Endodermal cell (in vitro differentiated cells): Measurements from ENCODE around the gene DUSP2. TPM values are rescaled to one million over a fixed set of nuclear protein-coding genes. Genes with fewer than 3 reads are reported as not detected.

Source experiments
- DNase-seq: peaks from one replicate; pipeline ENCODE4 v3.0.0-alpha.2; 2017
- H3K27ac ChIP-seq: 2 replicates; pipeline ENCODE4 v1.5.1; 2013; ENCODE audit warnings: mild to moderate bottlenecking, low read depth, low read length, moderate library complexity
- H3K27me3 ChIP-seq: 2 replicates; pipeline ENCODE4 v1.6.1; 2013; ENCODE audit warnings: mild to moderate bottlenecking, low read length, moderate library complexity; ENCODE audit not compliant: insufficient read depth, control insufficient read depth, poor library complexity, severe bottlenecking
- H3K36me3 ChIP-seq: 2 replicates; pipeline ENCODE4 v1.7.0; 2013; ENCODE audit warnings: mild to moderate bottlenecking, low read length, moderate library complexity; ENCODE audit not compliant: control insufficient read depth, insufficient read depth
- H3K4me1 ChIP-seq: one replicate; pipeline ENCODE4 v1.7.0; 2013; ENCODE audit warnings: low read length; ENCODE audit not compliant: control insufficient read depth, insufficient read depth
- H3K4me3 ChIP-seq: 2 replicates; pipeline ENCODE4 v1.5.1; 2013; ENCODE audit warnings: mild to moderate bottlenecking, low read length, moderate library complexity
- H3K9ac ChIP-seq: 2 replicates; pipeline ENCODE4 v1.6.1; 2013; ENCODE audit warnings: mild to moderate bottlenecking, low read length, moderate library complexity; ENCODE audit not compliant: poor library complexity, severe bottlenecking; ENCODE audit errors: extremely low read depth
- H3K9me3 ChIP-seq: 2 replicates; pipeline ENCODE4 v1.6.1; 2013; ENCODE audit warnings: mild to moderate bottlenecking, low read length, moderate library complexity; ENCODE audit not compliant: control insufficient read depth
- H3K27ac Mint-ChIP-seq: 2 replicates; pipeline ENCODE4 v1.8.0; 2020; ENCODE audit warnings: mixed read lengths
- H3K27me3 Mint-ChIP-seq: 2 replicates; pipeline ENCODE4 v1.8.0; 2021; ENCODE audit warnings: mild to moderate bottlenecking, mixed read lengths; ENCODE audit not compliant: insufficient read depth
- H3K36me3 Mint-ChIP-seq: 2 replicates; pipeline ENCODE4 v1.8.0; 2020; ENCODE audit warnings: low read depth, mixed read lengths
- H3K4me1 Mint-ChIP-seq: 2 replicates; pipeline ENCODE4 v1.8.0; 2020; ENCODE audit warnings: mixed read lengths
- H3K4me3 Mint-ChIP-seq: 2 replicates; pipeline ENCODE4 v1.8.0; 2020; ENCODE audit warnings: mild to moderate bottlenecking, moderate library complexity, mixed read lengths
- H3K9me3 Mint-ChIP-seq: 2 replicates; pipeline ENCODE4 v1.8.0; 2020; ENCODE audit warnings: mild to moderate bottlenecking, mixed read lengths
- CTCF ChIP-seq: fragments of 200-600 bp; sonication (generic); conservative IDR thresholded peaks from 2 replicates; pipeline ENCODE4 v1.5.0; 2021; ENCODE audit warnings: antibody characterized with exemption, mild to moderate bottlenecking
- WGBS, 2 experiments: methylation state at CpG; one replicate each; pipeline versions ENCODE4 v1.1.5 to v1.1.7; 2013; ENCODE audit warnings: missing lambda C conversion rate in 2 of 2, mixed read lengths in 1 of 2; ENCODE audit not compliant: insufficient coverage in 1 of 2, insufficient read length in 1 of 2; 5-methylcytosine and 5-hydroxymethylcytosine counted together
- total RNA-seq, 2 donors: library from RNA; stranded (reverse); fragmentation: NEBNext Ultra II Directional in 1 of 2; extraction: Animal tissue kit (Norgen Biotek cat#: 25700) in 1 of 2; gene quantifications; 2 replicates in 1 of 2; 3 replicates in 1 of 2; pipeline ENCODE4 v1.2.1, GENCODE V29; 2021

DUSP2 gene
- total RNA-seq, 2 donors from 2014 or later, result 1.6 to 2.2 TPM

- Histone ChIP-seq H3K9me3 (no peaks in the 10 kb centered on the region), H3K27me3 (no peaks in the 10 kb centered on the region), H3K4me1 (peaks cover 8% of the 10 kb centered on the region), H3K9ac (no peak overlapping the region), H3K4me3 (no peak overlapping the region), H3K27ac (peak overlapping the region; percentile 32), H3K36me3 (no peaks in the 10 kb centered on the region)
- TF ChIP-seq CTCF, result no peak
- WGBS, 2 experiments, result 62 to 69% methylated on average over 12 to 17 of the region's 17 CpGs
- Mint-ChIP-seq H3K27ac (no peak overlapping the region), H3K36me3 (no peaks in the 10 kb centered on the region), H3K4me1 (peaks cover 19% of the 10 kb centered on the region), H3K4me3 (peak overlapping the region; percentile 30), H3K9me3 (peaks cover 10% of the 10 kb centered on the region), H3K27me3 (peaks cover 7% of the 10 kb centered on the region)
- DNase-seq, result peak; percentile 78
Measured at GRCh38 chr2:96108541-96109360, 36.5 kb downstream of the DUSP2 start.

GRCh38 chr2:96108151-96108540 lies 37.1 kb downstream of the DUSP2 start:
- Mint-ChIP-seq H3K4me1 (peaks cover 19% of the 10 kb centered on the region), H3K9me3 (peaks cover 10% of the 10 kb centered on the region), H3K36me3 (no peaks in the 10 kb centered on the region), H3K4me3 (peak overlapping the region; percentile 30), H3K27ac (no peak overlapping the region), H3K27me3 (peaks cover 3% of the 10 kb centered on the region)
- H3K4me3 ChIP-seq, result no peak overlapping the region
- no peak for TF ChIP-seq CTCF
- no peak overlapping the region for H3K9ac ChIP-seq
- H3K27ac ChIP-seq, result no peak overlapping the region
- no peaks in the 10 kb centered on the region for H3K9me3 ChIP-seq
- no peaks in the 10 kb centered on the region for H3K27me3 ChIP-seq
- peaks cover 8% of the 10 kb centered on the region for H3K4me1 ChIP-seq
- WGBS, 2 experiments, result 60 to 69% methylated on average over 4 to 5 of the region's 5 CpGs
- H3K36me3 ChIP-seq, result no peaks in the 10 kb centered on the region
- DNase-seq, result peak; percentile 68

- Histone ChIP-seq H3K4me1 (peaks cover 8% of the 10 kb centered on the region), H3K27ac (no peak overlapping the region), H3K36me3 (no peaks in the 10 kb centered on the region), H3K9me3 (no peaks in the 10 kb centered on the region), H3K27me3 (no peaks in the 10 kb centered on the region), H3K4me3 (no peak overlapping the region), H3K9ac (no peak overlapping the region)
- Mint-ChIP-seq H3K27ac (no peak overlapping the region), H3K4me1 (peaks cover 19% of the 10 kb centered on the region), H3K9me3 (peaks cover 10% of the 10 kb centered on the region), H3K36me3 (no peaks in the 10 kb centered on the region), H3K4me3 (no peak overlapping the region), H3K27me3 (peaks cover 3% of the 10 kb centered on the region)
- TF ChIP-seq CTCF, result no peak
- DNase-seq, result peak; percentile 43
- 90% methylated on average over 3 of the region's 3 CpGs; no CpG with 5 or more reads in 1 of the 2 experiments for WGBS, 2 experiments
Measured at GRCh38 chr2:96107708-96108065, 37.6 kb downstream of the DUSP2 start.
